Activated effector memory CD4-positive, alpha-beta T cell treated with Interleukin-2 at 50 U/mL for 16 hours (primary cell): ENCODE data around the gene DSG2.

Source experiments
- DNase-seq: peaks from one replicate; pipeline ENCODE4 v3.0.0-alpha.2; 2020

Gene DSG2

GRCh38 chr18:31558567-31558966 is 60.6 kb downstream of the DSG2 start:
- DNase-seq = no peak

GRCh38 chr18:31562726-31563125 is 64.7 kb downstream of the DSG2 start:
- DNase-seq = no peak

- no peak for DNase-seq
Observed at GRCh38 chr18:31563778-31564177, 65.8 kb downstream of the DSG2 start.

GRCh38 chr18:31565345-31565744 is 67.4 kb downstream of the DSG2 start:
- DNase-seq = no peak

GRCh38 chr18:31565782-31566512 is 68.0 kb downstream of the DSG2 start:
- DNase-seq = no peak

- DNase-seq = no peak
Observed at GRCh38 chr18:31566576-31567306, 68.8 kb downstream of the DSG2 start.

GRCh38 chr18:31572368-31572767 is 74.4 kb downstream of the DSG2 start:
- DNase-seq = no peak

- no peak for DNase-seq
Observed at GRCh38 chr18:31573051-31573450, 75.1 kb downstream of the DSG2 start.

GRCh38 chr18:31574359-31574758 is 76.4 kb downstream of the DSG2 start:
- DNase-seq = no peak

GRCh38 chr18:31575515-31576257 is 77.7 kb downstream of the DSG2 start:
- DNase-seq = no peak

- no peak for DNase-seq
Observed at GRCh38 chr18:31576670-31577069, 78.7 kb downstream of the DSG2 start.

GRCh38 chr18:31577195-31577594 is 79.2 kb downstream of the DSG2 start:
- no peak for DNase-seq

GRCh38 chr18:31578126-31578525 is 80.1 kb downstream of the DSG2 start:
- no peak for DNase-seq

- no peak for DNase-seq
Observed at GRCh38 chr18:31579375-31579774, 81.4 kb downstream of the DSG2 start.

- DNase-seq = no peak
Observed at GRCh38 chr18:31581498-31582197, 83.7 kb downstream of the DSG2 start.

GRCh38 chr18:31583185-31583854 is 85.3 kb downstream of the DSG2 start:
- no peak for DNase-seq

- DNase-seq = no peak
Observed at GRCh38 chr18:31585991-31586390, 88.0 kb downstream of the DSG2 start.

- DNase-seq = no peak
Observed at GRCh38 chr18:31586616-31587015, 88.6 kb downstream of the DSG2 start.

GRCh38 chr18:31587529-31587928 is 89.6 kb downstream of the DSG2 start:
- no peak for DNase-seq

GRCh38 chr18:31590570-31590969 is 92.6 kb downstream of the DSG2 start:
- DNase-seq = no peak

GRCh38 chr18:31591113-31591512 is 93.1 kb downstream of the DSG2 start:
- no peak for DNase-seq

GRCh38 chr18:31591628-31592027 is 93.7 kb downstream of the DSG2 start, which contains the start of gene TTR:
TTR (plus strand) TSS chr18:31591877; CDS start chr18:31591903, 26 bp downstream.
- no peak for DNase-seq
